MCF 10A (cell line): ENCODE measurements around the gene PIK3AP1. TPM values are rescaled to one million over a fixed set of nuclear protein-coding genes. Genes with fewer than 3 reads are reported as not detected.
"Not testable (repeated sequence)": the region's sequence is repeated elsewhere in the genome, so short reads cannot be mapped to it uniquely, and the experiment has no call there.

Source experiments
- BruUV-seq: library from RNA; stranded (reverse); fragments of 400-500 nt; replicated peaks from 2 replicates; lab custom pipeline; 2021; lab: Mats Ljungman, UMichigan
- CTCF ChIA-PET: fragments of 300-600 bp; sonication (Branson Sonifier 250); formaldehyde crosslinking; extraction: SDS; loops from one replicate; lab custom pipeline; 2021; ENCODE audit warnings: antibody characterized with exemption, inconsistent platforms; lab: Yijun Ruan, JAX
- POLR2A ChIA-PET: fragments of 300-600, 350-650 bp; sonication (Branson Sonifier 250); formaldehyde crosslinking; extraction: SDS; loops from one replicate; lab custom pipeline; 2020; ENCODE audit warnings: antibody characterized with exemption, inconsistent platforms; lab: Yijun Ruan, JAX
- DNase-seq: peaks from one replicate; pipeline ENCODE4 v3.0.0-alpha.2; 2018; ENCODE audit not compliant: unreplicated experiment
- H3K27ac Mint-ChIP-seq: one replicate; pipeline ENCODE4 v1.8.0; 2022; ENCODE audit warnings: mild to moderate bottlenecking, low read depth, mixed read lengths; ENCODE audit not compliant: unreplicated experiment
- H3K27me3 Mint-ChIP-seq: one replicate; pipeline ENCODE4 v1.8.0; 2022; ENCODE audit warnings: mixed read lengths; ENCODE audit not compliant: insufficient read depth, unreplicated experiment
- H3K36me3 Mint-ChIP-seq: one replicate; pipeline ENCODE4 v1.8.0; 2022; ENCODE audit warnings: mild to moderate bottlenecking, moderate library complexity, mixed read lengths; ENCODE audit not compliant: insufficient read depth, unreplicated experiment
- H3K4me1 Mint-ChIP-seq: one replicate; pipeline ENCODE4 v1.8.0; 2022; ENCODE audit warnings: mixed read lengths; ENCODE audit not compliant: insufficient read depth, unreplicated experiment
- H3K4me3 Mint-ChIP-seq: one replicate; pipeline ENCODE4 v1.8.0; 2022; ENCODE audit warnings: mild to moderate bottlenecking, moderate library complexity, mixed read lengths; ENCODE audit not compliant: unreplicated experiment
- H3K9me3 Mint-ChIP-seq: one replicate; pipeline ENCODE4 v1.8.0; 2022; ENCODE audit warnings: mixed read lengths; ENCODE audit not compliant: unreplicated experiment
- intact Hi-C: fragments of 100-400 bp; cut with micrococcal nuclease; formaldehyde crosslinking; loops from 2 replicates; pipeline ENCODE4 v1.14.1; 2022
- total RNA-seq: library from RNA; stranded (reverse); gene quantifications from 2 replicates; pipeline ENCODE4 v1.2.3, GENCODE V29; 2022
- TF ChIP-seq, protein P1 (sequence below): fragments of 200-600 bp; IDR thresholded peaks from one replicate; pipeline ENCODE4 v1.8.0; 2022; ENCODE audit warnings: antibody characterized with exemption, mild to moderate bottlenecking; ENCODE audit not compliant: unreplicated experiment

The PIK3AP1 gene
- total RNA-seq, 1 experiment from 2014 or later: not detected

DNA sequence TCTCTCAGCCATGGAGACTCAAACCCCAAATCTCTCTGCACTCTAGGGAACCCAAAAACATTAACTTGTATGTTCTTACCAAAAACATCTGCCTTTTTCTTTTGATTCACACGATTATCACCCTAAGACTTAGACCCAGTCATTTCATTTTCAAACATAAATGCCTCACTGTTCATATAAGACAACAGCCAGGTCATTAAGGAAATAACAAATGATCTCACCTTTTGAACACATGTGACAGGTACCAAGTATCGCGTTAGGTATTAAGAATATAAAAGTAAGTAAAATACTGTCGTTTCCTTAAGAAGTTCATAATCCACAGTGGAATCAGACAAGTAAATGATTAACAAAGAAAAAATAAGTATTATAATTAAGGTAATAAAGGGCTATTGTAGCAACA, 142.3 kb downstream of the PIK3AP1 start:
- TF ChIP-seq, protein P1, sequence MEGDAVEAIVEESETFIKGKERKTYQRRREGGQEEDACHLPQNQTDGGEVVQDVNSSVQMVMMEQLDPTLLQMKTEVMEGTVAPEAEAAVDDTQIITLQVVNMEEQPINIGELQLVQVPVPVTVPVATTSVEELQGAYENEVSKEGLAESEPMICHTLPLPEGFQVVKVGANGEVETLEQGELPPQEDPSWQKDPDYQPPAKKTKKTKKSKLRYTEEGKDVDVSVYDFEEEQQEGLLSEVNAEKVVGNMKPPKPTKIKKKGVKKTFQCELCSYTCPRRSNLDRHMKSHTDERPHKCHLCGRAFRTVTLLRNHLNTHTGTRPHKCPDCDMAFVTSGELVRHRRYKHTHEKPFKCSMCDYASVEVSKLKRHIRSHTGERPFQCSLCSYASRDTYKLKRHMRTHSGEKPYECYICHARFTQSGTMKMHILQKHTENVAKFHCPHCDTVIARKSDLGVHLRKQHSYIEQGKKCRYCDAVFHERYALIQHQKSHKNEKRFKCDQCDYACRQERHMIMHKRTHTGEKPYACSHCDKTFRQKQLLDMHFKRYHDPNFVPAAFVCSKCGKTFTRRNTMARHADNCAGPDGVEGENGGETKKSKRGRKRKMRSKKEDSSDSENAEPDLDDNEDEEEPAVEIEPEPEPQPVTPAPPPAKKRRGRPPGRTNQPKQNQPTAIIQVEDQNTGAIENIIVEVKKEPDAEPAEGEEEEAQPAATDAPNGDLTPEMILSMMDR: no peak
- no TSS peak for BruUV-seq
- CTCF ChIA-PET: no interaction called here
- Mint-ChIP-seq H3K36me3 (peaks cover 24% of the 10 kb centered on the region), H3K4me1 (peaks cover 36% of the 10 kb centered on the region), H3K27ac (no peak overlapping the region), H3K27me3 (no peaks in the 10 kb centered on the region), H3K9me3 (no peaks in the 10 kb centered on the region), H3K4me3 (no peak overlapping the region)
- no peak for DNase-seq
- intact Hi-C loops: no loop called here
- POLR2A ChIA-PET: interaction anchor here (0.6 to 1.2 kb wide), 2 partner anchors 9 to 15 kb away, joined by 3 to 5 read pairs; partner anchors contain the start of gene TM9SF3

DNA sequence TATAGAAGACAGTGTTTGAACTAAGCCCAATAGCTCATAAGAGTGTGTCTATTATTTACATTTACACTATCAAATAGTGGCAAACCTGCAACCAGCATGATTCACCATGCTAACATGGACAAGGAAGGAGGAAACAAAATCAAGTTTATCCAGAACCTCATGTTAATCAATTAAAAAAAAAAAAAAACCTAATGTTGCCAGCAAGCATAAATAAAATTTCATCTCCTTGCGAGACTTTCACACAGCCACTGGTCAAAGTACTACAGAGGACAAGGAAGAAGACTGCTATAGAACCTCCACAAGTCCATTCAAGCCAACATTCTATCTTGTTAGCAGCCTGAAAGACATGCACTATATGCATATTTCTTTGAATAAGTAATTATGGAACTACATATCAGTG, 143.2 kb downstream of the PIK3AP1 start:
- CTCF ChIA-PET: interaction anchor here (1.2 kb wide), 1 partner anchor 10 kb away, joined by 3 read pairs; no protein-coding TSS in a partner anchor
- Mint-ChIP-seq H3K4me1 (peaks cover 38% of the 10 kb centered on the region), H3K36me3 (peaks cover 30% of the 10 kb centered on the region), H3K4me3 (no peak overlapping the region), H3K27ac (no peak overlapping the region), H3K27me3 (no peaks in the 10 kb centered on the region), H3K9me3 (no peaks in the 10 kb centered on the region)
- BruUV-seq: no TSS peak
- DNase-seq: no peak
- TF ChIP-seq, protein P1: no peak
- intact Hi-C loops: no loop called here
- POLR2A ChIA-PET: interaction anchor here (0.6 to 1.4 kb wide), 2 partner anchors 9 to 84 kb away, joined by 3 to 8 read pairs; partner anchors contain the start of gene TM9SF3

DNA sequence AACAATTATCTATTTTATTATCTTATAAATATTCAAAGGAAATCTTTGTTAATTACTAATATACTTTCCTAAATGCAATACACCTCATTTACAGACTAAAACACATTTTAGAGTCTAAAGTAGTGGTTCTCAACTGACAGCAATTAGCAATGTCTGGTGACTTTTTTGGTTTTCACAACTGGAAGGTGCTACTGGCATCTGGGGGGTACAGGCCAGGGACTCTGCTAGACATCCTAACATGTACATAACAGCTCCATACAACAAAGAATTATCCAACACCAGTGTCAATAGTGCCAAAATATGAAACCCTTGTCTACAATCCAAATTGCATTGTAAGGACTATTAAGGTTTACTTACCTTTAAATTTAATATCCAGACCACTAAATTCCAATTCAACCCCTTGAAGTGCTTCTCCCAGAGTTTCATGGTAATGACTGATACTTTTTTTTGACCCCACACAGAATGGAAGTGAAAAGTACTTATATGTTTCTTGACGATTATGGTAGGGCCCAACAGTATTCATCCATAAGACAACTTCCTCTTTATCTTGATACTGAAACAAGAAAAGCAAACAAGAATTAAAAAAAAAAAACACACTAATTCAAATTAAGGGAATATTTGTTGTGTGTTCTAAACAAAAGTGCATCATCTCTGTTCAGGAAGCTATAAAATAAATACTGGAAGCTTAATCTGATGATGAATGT, 143.9 kb downstream of the PIK3AP1 start:
- intact Hi-C loops: no loop called here
- Mint-ChIP-seq H3K4me1 (peaks cover 38% of the 10 kb centered on the region), H3K27me3 (no peaks in the 10 kb centered on the region), H3K4me3 (no peak overlapping the region), H3K9me3 (no peaks in the 10 kb centered on the region), H3K27ac (no peak overlapping the region), H3K36me3 (peaks cover 35% of the 10 kb centered on the region)
- BruUV-seq: no TSS peak
- ChIA-PET POLR2A (interaction anchor here (1.4 kb wide), 1 partner anchor 10 kb away, joined by 8 read pairs; the partner anchor contains the start of gene TM9SF3), CTCF (interaction anchor here (1.2 kb wide), 1 partner anchor 11 kb away, joined by 3 read pairs; no protein-coding TSS in a partner anchor)
- no peak for DNase-seq
- TF ChIP-seq, protein P1: no peak

DNA sequence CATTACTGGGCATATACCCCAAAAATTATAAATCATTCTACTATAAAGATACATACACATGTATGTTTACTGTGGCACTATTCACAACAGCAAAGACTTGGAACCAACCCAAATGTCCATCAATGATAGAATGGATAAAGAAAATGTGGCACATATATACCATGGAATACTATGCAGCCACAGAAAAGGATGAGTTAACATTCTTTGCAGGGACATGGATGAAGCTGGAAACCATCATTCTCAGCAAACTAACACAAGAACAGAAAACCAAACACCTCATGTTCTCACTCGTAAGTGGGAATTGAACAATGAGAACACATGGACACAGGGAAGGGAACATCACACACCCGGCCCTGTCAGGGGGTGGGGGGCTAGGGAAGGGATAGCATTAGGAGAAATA, 145.8 kb downstream of the PIK3AP1 start:
- BruUV-seq, H3K9me3 Mint-ChIP-seq, intact Hi-C loops, H3K27ac Mint-ChIP-seq, H3K27me3 Mint-ChIP-seq, DNase-seq, H3K4me3 Mint-ChIP-seq: not testable (repeated sequence)
- peaks cover 46% of the 10 kb centered on the region for H3K36me3 Mint-ChIP-seq
- POLR2A ChIA-PET: interaction anchor here (1.1 to 1.5 kb wide), 2 partner anchors 9 to 11 kb away, joined by 3 to 4 read pairs; no protein-coding TSS in a partner anchor
- peaks cover 27% of the 10 kb centered on the region for H3K4me1 Mint-ChIP-seq
- CTCF ChIA-PET: interaction anchor here (0.7 kb wide), 1 partner anchor 16 kb away, joined by 3 read pairs; no protein-coding TSS in a partner anchor
